HG02943 (cell line): Measurements from ENCODE around the gene LRRC41.
A peak's percentile ranks its signal among the peaks of the same experiment; 100 is the strongest.
"Not testable (repeated sequence)": the region's sequence is repeated elsewhere in the genome, so short reads cannot be mapped to it uniquely, and the experiment has no call there.

Source experiments
- ATAC-seq: cut with Tn5 transposase; IDR thresholded peaks from one replicate; pipeline ENCODE4 v1.9.1; 2021; ENCODE audit warnings: mild to moderate bottlenecking, low read depth, moderate library complexity; ENCODE audit not compliant: unreplicated experiment

LRRC41 gene

DNA sequence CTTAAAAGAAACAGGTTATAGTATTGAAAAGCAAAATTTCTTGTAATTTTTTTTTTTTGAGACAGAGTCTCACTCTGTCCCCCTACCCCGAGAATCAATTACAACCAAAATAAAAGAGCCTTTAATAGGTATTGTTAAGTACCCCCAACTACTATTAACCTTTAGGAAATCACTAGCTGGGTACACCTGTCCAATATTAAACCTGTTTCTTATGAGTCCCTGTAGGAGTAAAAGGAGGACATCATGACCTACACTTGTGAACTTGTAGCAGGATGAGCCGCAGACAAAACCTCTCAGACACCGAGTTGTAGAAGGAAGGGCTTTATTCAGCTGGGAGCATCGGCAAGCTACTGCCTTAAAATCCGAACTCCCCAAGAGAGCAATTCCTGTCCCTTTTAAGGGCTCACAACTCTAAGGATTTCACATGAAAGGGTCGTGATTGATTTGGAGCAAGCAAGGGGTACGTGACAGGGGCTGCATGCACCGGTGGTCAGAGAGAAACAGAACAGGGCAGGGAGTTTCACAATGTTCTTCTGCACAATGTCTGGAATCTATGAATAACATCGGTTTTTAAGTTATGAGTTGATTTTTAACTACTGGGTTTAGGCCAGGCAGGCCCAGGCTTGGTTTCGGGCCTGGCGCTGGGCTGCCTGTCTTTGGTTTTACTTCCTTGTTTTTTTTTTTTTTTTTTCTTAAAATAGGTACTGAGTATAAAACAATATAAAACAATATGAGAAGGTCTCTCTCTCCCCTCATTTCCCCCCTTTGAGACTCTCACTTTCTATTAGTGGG is 22.1 kb upstream of the LRRC41 start:
- not testable (repeated sequence) for ATAC-seq

DNA sequence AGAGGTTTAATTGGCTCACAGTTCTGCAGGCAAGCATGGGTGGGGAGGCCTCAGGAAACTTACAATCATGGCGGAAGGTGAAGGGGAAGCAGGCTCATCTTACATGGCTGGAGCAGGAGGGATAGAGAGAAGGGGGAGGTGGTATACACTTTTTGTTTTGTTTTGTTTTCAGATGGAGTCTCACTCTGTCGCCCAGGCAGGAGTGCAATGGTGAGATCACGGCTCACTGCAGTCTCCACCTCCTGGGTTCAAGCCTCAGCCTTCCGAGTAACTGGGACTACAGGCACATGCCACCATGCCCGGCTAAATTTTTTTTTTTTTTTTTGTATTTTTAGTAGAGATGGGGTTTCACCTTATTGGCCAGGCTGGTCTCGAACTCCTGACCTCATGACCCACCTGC is 18.8 kb upstream of the LRRC41 start:
- not testable (repeated sequence) for ATAC-seq

- not testable (repeated sequence) for ATAC-seq
These were observed 16.8 kb upstream of the LRRC41 start for GRCh38 chr1:46319960-46320914.

GRCh38 chr1:46319301-46319700 is 15.9 kb upstream of the LRRC41 start:
- not testable (repeated sequence) for ATAC-seq

GRCh38 chr1:46317323-46317722 is 13.9 kb upstream of the LRRC41 start:
- ATAC-seq = no peak

GRCh38 chr1:46315669-46316403 is 12.4 kb upstream of the LRRC41 start:
- no peak for ATAC-seq

DNA sequence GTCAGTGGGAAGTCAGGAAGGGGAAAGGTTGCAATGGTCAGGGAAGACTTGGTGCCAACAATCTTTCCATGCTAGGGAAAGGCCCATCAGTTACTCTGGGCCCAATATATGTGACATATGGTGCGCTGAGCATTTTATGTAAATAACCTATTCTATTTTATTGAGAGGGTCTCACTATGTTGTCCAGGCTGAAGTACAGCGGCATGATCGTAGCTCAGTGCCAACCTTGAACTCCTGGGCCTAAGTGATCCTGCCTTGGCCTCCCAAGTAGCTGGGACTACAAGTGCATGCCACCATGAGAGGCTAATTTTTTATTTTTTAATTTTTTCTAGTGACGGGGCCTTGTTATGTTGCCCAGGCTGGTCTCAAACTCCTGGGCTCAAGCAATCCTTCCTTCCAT is 6.9 kb upstream of the LRRC41 start:
- no peak for ATAC-seq

DNA sequence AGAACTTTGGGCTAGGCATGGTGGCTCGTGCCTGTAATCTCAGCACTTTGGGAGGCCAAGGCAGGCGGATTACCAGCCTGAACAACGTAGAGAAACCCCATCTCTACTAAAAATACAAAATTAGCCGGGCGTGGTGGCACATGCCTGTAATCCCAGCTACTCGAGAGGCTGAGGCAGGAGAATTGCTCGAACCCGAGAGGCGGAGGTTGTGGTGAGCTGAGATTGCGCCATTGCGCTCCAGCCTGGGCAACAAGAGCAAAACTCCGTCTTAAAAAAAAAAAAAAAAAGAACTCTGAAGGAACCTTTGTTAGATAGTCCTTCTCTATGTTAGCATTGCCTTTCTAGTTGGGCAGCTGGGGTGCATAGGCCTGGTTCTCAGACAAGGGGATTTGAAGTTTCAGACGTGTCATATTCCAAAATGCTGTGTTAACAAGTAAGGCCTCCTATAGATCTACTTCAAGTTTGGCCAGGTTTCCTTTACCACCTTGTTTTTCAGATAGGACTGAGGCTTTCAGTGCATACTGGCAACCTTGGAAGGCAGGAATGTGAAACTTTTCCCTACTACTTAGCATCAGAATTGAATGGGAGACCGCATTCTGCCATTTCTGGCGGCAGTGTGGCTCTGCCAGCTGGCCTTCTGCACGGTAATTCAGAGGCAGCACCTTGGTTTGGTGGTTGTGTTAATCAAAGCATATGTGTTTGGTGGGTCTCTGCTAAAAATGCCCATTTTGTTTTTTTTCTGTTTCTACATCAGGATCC is 6.2 kb upstream of the LRRC41 start:
- no peak for ATAC-seq

DNA sequence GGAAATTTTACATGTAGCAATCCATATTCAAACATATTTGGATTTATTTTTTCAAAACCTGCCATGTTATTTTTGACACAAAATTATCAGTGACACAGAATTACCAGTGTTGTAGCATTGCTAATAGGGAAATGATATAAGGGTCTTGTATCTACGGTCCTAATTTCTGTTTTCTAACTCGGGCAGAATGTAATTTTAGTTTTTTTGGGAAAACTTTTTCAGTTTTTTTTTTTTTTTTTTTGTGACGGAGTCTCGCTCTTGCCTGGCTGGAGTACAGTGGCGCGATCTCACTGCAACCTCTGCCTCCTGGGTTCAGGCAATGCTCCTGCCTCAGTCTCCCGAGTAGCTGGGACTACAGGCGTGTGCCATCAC is 2.7 kb upstream of the LRRC41 start:
- ATAC-seq = no peak

- ATAC-seq = peak; percentile 4
These were observed 483 bp upstream of the LRRC41 start for GRCh38 chr1:46303872-46304326.

GRCh38 chr1:46302641-46303037 is 777 bp downstream of the LRRC41 start:
- ATAC-seq = no peak

GRCh38 chr1:46301808-46302640 is 1.4 kb downstream of the LRRC41 start:
- no peak for ATAC-seq

DNA sequence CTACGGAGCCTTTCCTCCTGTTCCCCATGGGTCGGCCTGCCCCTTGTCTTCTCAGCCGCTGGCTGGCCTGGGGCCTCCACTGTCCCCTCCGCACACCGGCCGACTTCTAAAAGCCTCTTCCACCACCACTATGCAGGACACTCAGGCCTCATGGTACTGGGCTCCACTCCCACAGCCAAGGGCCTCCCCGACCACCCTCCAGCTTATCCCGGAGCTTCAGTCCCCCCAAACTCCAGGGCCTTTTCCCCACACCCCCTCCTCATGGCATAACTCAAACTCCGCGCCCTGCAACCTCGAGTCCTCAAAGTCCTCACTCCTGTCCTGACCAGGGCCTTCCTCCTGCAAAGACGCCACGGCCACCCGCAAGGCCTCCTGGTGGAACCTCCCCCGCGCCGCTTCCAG is 2.0 kb downstream of the LRRC41 start:
- ATAC-seq = no peak

- no peak for ATAC-seq
These were observed 2.6 kb downstream of the LRRC41 start for GRCh38 chr1:46300673-46301405.

GRCh38 chr1:46298387-46298786 is 5.0 kb downstream of the LRRC41 start:
- ATAC-seq = no peak

GRCh38 chr1:46295306-46295705 is 8.1 kb downstream of the LRRC41 start:
- ATAC-seq = no peak

- ATAC-seq = no peak
These were observed 13.4 kb downstream of the LRRC41 start for GRCh38 chr1:46289976-46290375.

- ATAC-seq = no peak
These were observed 14.3 kb downstream of the LRRC41 start for GRCh38 chr1:46289134-46289494.
